ENCODE results near the gene PCDHGB6.
A peak's percentile ranks its signal among the peaks of the same experiment; 100 is the strongest.
"Not testable (repeated sequence)": the region's sequence is repeated elsewhere in the genome, so short reads cannot be mapped to it uniquely, and the experiment has no call there.

The PCDHGB6 gene

GRCh38 chr5:141389153-141390042 is 18.4 kb upstream of the PCDHGB6 start:
- no peak for DNase-seq

GRCh38 chr5:141392429-141393198 is 15.2 kb upstream of the PCDHGB6 start, which contains the start of gene PCDHGA8:
TSS of gene PCDHGA8 (plus strand) at chr5:141392633. CDS start at chr5:141392814, 181 bp downstream.
- peak; percentile 21 for DNase-seq

GRCh38 chr5:141393267-141393666 is 14.6 kb upstream of the PCDHGB6 start:
- DNase-seq, result no peak

GRCh38 chr5:141394401-141395187 is 13.2 kb upstream of the PCDHGB6 start:
- not testable (repeated sequence) for DNase-seq

- DNase-seq, result peak; percentile 56
These were observed 9.9 kb upstream of the PCDHGB6 start, which contains the start of gene PCDHGB5 for GRCh38 chr5:141397756-141398551. TSS of gene PCDHGB5 (plus strand) at chr5:141397947. CDS start at chr5:141398128, 181 bp downstream.

GRCh38 chr5:141398608-141399007 is 9.2 kb upstream of the PCDHGB6 start:
- no peak for DNase-seq

GRCh38 chr5:141399555-141400258 is 8.1 kb upstream of the PCDHGB6 start:
- no peak for DNase-seq

- peak; percentile 53 for DNase-seq
These were observed 5.1 kb upstream of the PCDHGB6 start, which contains the start of gene PCDHGA9 for GRCh38 chr5:141402553-141403243. TSS of gene PCDHGA9 (plus strand) at chr5:141402778. CDS start at chr5:141402953, 175 bp downstream.

- DNase-seq, result no peak
These were observed 4.4 kb upstream of the PCDHGB6 start for GRCh38 chr5:141403387-141403786.

GRCh38 chr5:141409598-141410306 is 1.9 kb downstream of the PCDHGB6 start:
- DNase-seq, result no peak

GRCh38 chr5:141411575-141411974 is 3.8 kb downstream of the PCDHGB6 start:
- no peak for DNase-seq

- peak; percentile 62 for DNase-seq
These were observed 5.2 kb downstream of the PCDHGB6 start, which contains the start of gene PCDHGA10 for GRCh38 chr5:141412854-141413539. TSS of gene PCDHGA10 (plus strand) at chr5:141412987. CDS start at chr5:141413176, 189 bp downstream.

GRCh38 chr5:141413540-141414069 is 5.8 kb downstream of the PCDHGB6 start:
- no peak for DNase-seq

- DNase-seq, result not testable (repeated sequence)
These were observed 6.9 kb downstream of the PCDHGB6 start for GRCh38 chr5:141414548-141415274.

GRCh38 chr5:141415275-141415618 is 7.4 kb downstream of the PCDHGB6 start:
- not testable (repeated sequence) for DNase-seq

GRCh38 chr5:141417494-141418172 is 9.8 kb downstream of the PCDHGB6 start, which contains the start of gene PCDHGB7:
TSS of gene PCDHGB7 (plus strand) at chr5:141417677. CDS start at chr5:141417860, 183 bp downstream.
- DNase-seq, result peak; percentile 55

All from RPMI8226 (cell line).